HCT116 (cell line): ENCODE results near the gene CXCL11. TPM values are rescaled to one million over a fixed set of nuclear protein-coding genes. Genes with fewer than 3 reads are reported as not detected.

Source experiments
- ATAC-seq: fragments of 200-7000 bp; cut with Tn5 transposase; 2 replicates; pipeline ENCODE4 v1.9.1; 2020; ENCODE audit warnings: mild to moderate bottlenecking, moderate library complexity
- BruUV-seq: library from RNA; stranded (reverse); fragments of 400-500 nt; replicated peaks from 2 replicates; lab custom pipeline; 2021; lab: Mats Ljungman, UMichigan
- CTCF ChIA-PET: fragments of 300-600 bp; sonication (Branson Sonifier 250); formaldehyde crosslinking; loops from one replicate; lab custom pipeline; 2021; ENCODE audit warnings: antibody characterized with exemption; lab: Charles Lee
- POLR2A ChIA-PET: fragments of 300-600, 350-600 bp; sonication (Branson Sonifier 250); formaldehyde crosslinking; loops from one replicate; lab custom pipeline; 2021; ENCODE audit warnings: antibody characterized with exemption; lab: Charles Lee
- RAD21 ChIA-PET, 2 experiments: fragments of 300-600 bp; sonication (Branson Sonifier 250); formaldehyde crosslinking; loops; one replicate each; lab custom pipeline; 2023; ENCODE audit warnings: low total read pairs in 2 of 2; ENCODE audit not compliant: uncharacterized antibody in 2 of 2, unreplicated experiment in 2 of 2, low non-redundant PET in 1 of 2; lab: Charles Lee
- DNase-seq: peaks from one replicate; pipeline ENCODE4 v3.0.0-alpha.2; 2010; ENCODE audit warnings: low read depth, low spot score
- H2AFZ ChIP-seq: fragments of 200-600 bp; shearing (Covaris generic), sonication (generic); 2 replicates; pipeline ENCODE4 v1.6.1; 2017; ENCODE audit warnings: low read depth, mixed run types, mixed read lengths, antibody characterized with exemption, low read length; ENCODE audit not compliant: poor library complexity, severe bottlenecking
- H3K27ac ChIP-seq: 2 replicates; pipeline ENCODE4 v1.5.1; 2012; ENCODE audit warnings: low read depth, low read length
- H3K27me3 ChIP-seq: fragments of 200-600 bp; sonication (generic); 2 replicates; pipeline ENCODE4 v1.6.1; 2016; ENCODE audit warnings: mixed run types, low read length, mixed read lengths; ENCODE audit not compliant: insufficient read depth
- H3K36me3 ChIP-seq, 2 experiments: fragments of 200-500 bp in 1 of 2; fragments of 200-600 bp in 1 of 2; sonication (Bioruptor generic) in 1 of 2; sonication (generic) in 1 of 2; 2 replicates each; pipeline versions ENCODE4 v1.5.1 to v1.6.1; 2014 to 2016; ENCODE audit warnings: low read length in 2 of 2, inconsistent platforms in 1 of 2, mixed read lengths in 1 of 2, mixed run types in 1 of 2; ENCODE audit not compliant: insufficient read depth in 2 of 2, control insufficient read depth in 1 of 2
- H3K4me1 ChIP-seq, 2 experiments: fragments of 200-600 bp in 1 of 2; sonication (generic) in 1 of 2; 2 replicates each; pipeline versions ENCODE4 v1.5.1 to v1.6.1; 2012 to 2017; ENCODE audit warnings: low read length in 2 of 2, inconsistent platforms in 1 of 2, mild to moderate bottlenecking in 1 of 2, mixed read lengths in 1 of 2, mixed run types in 1 of 2, moderate library complexity in 1 of 2; ENCODE audit not compliant: insufficient read depth in 2 of 2, control insufficient read depth in 1 of 2
- H3K4me2 ChIP-seq: fragments of 200-600 bp; sonication (generic); 2 replicates; pipeline ENCODE4 v1.6.1; 2017; ENCODE audit warnings: mixed run types, low read length, mixed read lengths
- H3K4me3 ChIP-seq, 2 experiments: fragments of 200-600 bp in 1 of 2; sonication (generic) in 1 of 2; replicated peaks in 1 of 2; 2 replicates each; pipeline ENCODE4 v1.5.1; 2011 to 2016; ENCODE audit warnings: low read length in 2 of 2, control low read depth in 1 of 2, low read depth in 1 of 2, mild to moderate bottlenecking in 1 of 2, mixed read lengths in 1 of 2, mixed run types in 1 of 2
- H3K79me2 ChIP-seq: fragments of 200-600 bp; sonication (generic); 2 replicates; pipeline ENCODE4 v1.6.1; 2017; ENCODE audit warnings: mild to moderate bottlenecking, mixed run types, low read length, moderate library complexity, mixed read lengths; ENCODE audit not compliant: insufficient read depth
- H3K9ac ChIP-seq: fragments of 200-600 bp; sonication (generic); 2 replicates; pipeline ENCODE4 v1.6.1; 2016; ENCODE audit warnings: low read length, mixed read lengths
- H3K9me2 ChIP-seq: fragments of 200-600 bp; sonication (generic), shearing (Covaris generic); 2 replicates; pipeline ENCODE4 v1.6.1; 2017; ENCODE audit warnings: mixed run types, mild to moderate bottlenecking, moderate library complexity; ENCODE audit not compliant: insufficient read depth
- H3K9me3 ChIP-seq, 2 experiments: fragments of 200-500 bp in 1 of 2; fragments of 200-600 bp in 1 of 2; sonication (Bioruptor generic) in 1 of 2; sonication (generic) in 1 of 2; 2 replicates each; pipeline ENCODE4 v1.6.1; 2014 to 2017; ENCODE audit warnings: low read length in 2 of 2, mixed read lengths in 2 of 2, inconsistent platforms in 1 of 2, low read depth in 1 of 2, mild to moderate bottlenecking in 1 of 2, mixed run types in 1 of 2, moderate library complexity in 1 of 2; ENCODE audit not compliant: control insufficient read depth in 1 of 2, insufficient read depth in 1 of 2
- H4K20me1 ChIP-seq: fragments of 200-600 bp; sonication (generic), shearing (Covaris generic); 2 replicates; pipeline ENCODE4 v1.6.1; 2017; ENCODE audit warnings: mixed run types, mild to moderate bottlenecking, moderate library complexity; ENCODE audit not compliant: insufficient read depth
- ATF3 ChIP-seq: IDR thresholded peaks from 2 replicates; pipeline ENCODE4 v1.6.1; 2012
- CBX3 ChIP-seq: IDR thresholded peaks from 2 replicates; pipeline ENCODE4 v1.6.1; 2012; ENCODE audit warnings: low read depth
- CTCF ChIP-seq, 3 experiments: fragments of 200-600 bp in 1 of 3; sonication (generic) in 1 of 3; IDR thresholded peaks in 2 of 3; conservative IDR thresholded peaks in 1 of 3; 2 replicates each; pipeline ENCODE4 v1.5.1; 2012 to 2017; ENCODE audit warnings: low read depth in 2 of 3, low read length in 2 of 3, antibody characterized with exemption in 1 of 3, borderline replicate concordance in 1 of 3, control low read depth in 1 of 3, mild to moderate bottlenecking in 1 of 3, mixed read lengths in 1 of 3, mixed run types in 1 of 3, moderate library complexity in 1 of 3; ENCODE audit not compliant: insufficient read depth in 1 of 3
- EZH2phosphoT487 ChIP-seq: fragments of 200-600 bp; IDR thresholded peaks from 2 replicates; pipeline ENCODE4 v1.6.1; 2018; ENCODE audit warnings: antibody characterized with exemption, borderline replicate concordance
- FOSL1 ChIP-seq: IDR thresholded peaks from 2 replicates; pipeline ENCODE4 v1.6.1; 2012; ENCODE audit warnings: low read depth
- POLR2A ChIP-seq: IDR thresholded peaks from 2 replicates; pipeline ENCODE4 v1.7.0; 2011; ENCODE audit warnings: borderline replicate concordance; ENCODE audit not compliant: insufficient read depth, insufficient read length; ENCODE audit errors: extremely low read depth
- POLR2AphosphoS5 ChIP-seq: IDR thresholded peaks from 2 replicates; pipeline ENCODE4 v1.6.1; 2011; ENCODE audit warnings: mild to moderate bottlenecking, low read depth, low read length, moderate library complexity
- SIN3A ChIP-seq: IDR thresholded peaks from 2 replicates; pipeline ENCODE4 v1.6.1; 2012; ENCODE audit warnings: low read depth
- SP1 ChIP-seq: IDR thresholded peaks from 2 replicates; pipeline ENCODE4 v1.6.1; 2012; ENCODE audit warnings: low read depth
- SRF ChIP-seq: IDR thresholded peaks from 2 replicates; pipeline ENCODE4 v1.6.1; 2012; ENCODE audit warnings: low read depth
- intact Hi-C: fragments of 100-400 bp; cut with micrococcal nuclease; formaldehyde crosslinking; loops from 2 replicates; pipeline ENCODE4 v1.10.0; 2022
- total RNA-seq: library from RNA; stranded (reverse); gene quantifications from one replicate; pipeline ENCODE4 v1.2.1, GENCODE V29; 2021; ENCODE audit not compliant: unreplicated experiment

The CXCL11 gene
- total RNA-seq, 1 experiment from 2014 or later, result not detected

GRCh38 chr4:76016393-76016792 is 19.5 kb downstream of the CXCL11 start:
- no peak overlapping the region for H3K4me3 ChIP-seq
- DNase-seq, result no peak

More at GRCh38 chr4:76016393-76016792, 19.5 kb downstream of the CXCL11 start:
- H3K9me3 ChIP-seq, result no peaks in the 10 kb centered on the region
- POLR2A ChIA-PET, result no interaction called here
- TF ChIP-seq POLR2AphosphoS5 (no peak), ATF3 (no peak), EZH2phosphoT487 (no peak), FOSL1 (no peak), SIN3A (no peak), CBX3 (no peak), SRF (no peak), CTCF (IDR thresholded peaks at IDR 0.05 in 2 of 3, conservative IDR thresholded peaks at IDR 0.05 in 1 of 3; ENCODE audit: borderline replicate concordance in 1 of 3, insufficient read depth in 1 of 3, low read depth in 2 of 3, low read length in 2 of 3) (no peak), SP1 (no peak), POLR2A (no peak)
- TF ChIP-seq, all 23 proteins: peak for 0
- no peaks in the 10 kb centered on the region for H4K20me1 ChIP-seq
- no TSS peak for BruUV-seq
- H3K79me2 ChIP-seq, result no peaks in the 10 kb centered on the region
- intact Hi-C loops, result no loop called here
- RAD21 ChIA-PET, result no interaction called here
- no peaks in the 10 kb centered on the region for H3K36me3 ChIP-seq
- no peaks in the 10 kb centered on the region for H3K27me3 ChIP-seq
- H3K4me2 ChIP-seq, result no peak overlapping the region
- H3K9ac ChIP-seq, result no peak overlapping the region
- no peaks in the 10 kb centered on the region for H3K9me2 ChIP-seq
- no peak for ATAC-seq
- no peak overlapping the region for H2AFZ ChIP-seq
- CTCF ChIA-PET, result interaction anchor here (1.5 kb wide), 1 partner anchor 21 kb away, joined by 5 read pairs; no protein-coding TSS in a partner anchor
- H3K4me1 ChIP-seq, result peaks cover 0 to 3% of the 10 kb centered on the region in 2 experiments; a peak in 1 of 4 replicates
- no peak overlapping the region for H3K27ac ChIP-seq
